GM21390 (cell line): ENCODE measurements around the gene DISC1.

ENCODE experiments used
- ATAC-seq: cut with Tn5 transposase; IDR thresholded peaks from one replicate; pipeline ENCODE4 v1.9.1; 2021; ENCODE audit not compliant: unreplicated experiment

DISC1 gene

DNA sequence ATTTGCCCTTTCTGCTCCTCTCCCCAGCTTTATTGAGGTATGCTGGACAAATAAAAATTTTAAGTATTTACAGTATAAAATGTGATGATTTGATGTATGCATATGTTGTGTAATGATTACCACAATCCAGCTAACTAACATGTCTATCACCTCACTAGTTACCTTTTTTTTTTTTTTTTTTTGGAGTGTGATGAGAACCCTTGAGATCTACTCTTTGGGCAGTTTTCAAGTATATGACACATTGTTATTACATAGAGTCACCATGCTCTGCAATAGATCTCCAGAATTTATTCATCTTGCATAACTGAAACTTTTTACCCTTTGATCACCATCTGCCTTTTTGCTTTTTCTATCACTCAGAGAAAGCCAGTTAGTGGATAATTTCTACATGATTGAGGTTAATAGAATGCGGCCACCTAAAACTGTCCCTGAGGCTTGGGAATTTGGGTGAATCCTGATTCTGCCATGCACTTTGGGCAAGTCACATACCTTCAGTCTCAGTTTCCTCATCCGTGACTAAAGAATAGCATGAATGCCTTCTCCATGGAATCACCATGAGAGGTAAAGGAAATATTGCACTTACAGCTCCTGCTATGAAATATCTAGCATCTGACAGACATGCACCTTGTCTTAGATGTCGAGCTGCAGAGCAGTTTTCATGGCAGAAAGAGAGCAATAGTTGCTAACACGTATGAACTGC, 295.2 kb downstream of the DISC1 start:
- no peak for ATAC-seq

DNA sequence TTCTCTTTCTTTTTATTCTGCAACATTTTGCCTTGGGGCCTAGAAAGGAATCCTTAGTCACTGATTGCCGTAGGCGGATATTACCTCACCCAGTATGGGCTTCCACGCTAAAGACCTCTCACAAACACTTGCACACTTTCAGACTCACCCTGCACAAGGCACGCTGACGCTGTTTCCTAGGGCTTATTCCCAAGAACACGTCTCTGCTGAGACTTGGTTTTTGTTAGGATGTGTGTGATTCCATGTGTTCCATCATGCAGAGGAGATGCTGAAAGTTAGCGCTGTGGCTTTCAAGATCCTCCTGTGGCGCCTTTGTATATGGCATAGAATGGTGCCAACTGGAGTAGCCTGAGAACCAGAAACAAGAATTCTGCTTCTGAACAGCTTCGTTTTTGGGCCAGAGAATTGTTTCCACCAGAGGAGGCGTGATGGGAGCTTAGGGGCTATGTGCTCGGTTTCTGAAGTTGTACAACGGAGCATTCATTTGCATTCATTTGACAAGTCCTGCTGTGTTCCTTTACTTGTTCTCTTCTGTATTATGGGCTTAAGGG, 297.0 kb downstream of the DISC1 start:
- no peak for ATAC-seq

DNA sequence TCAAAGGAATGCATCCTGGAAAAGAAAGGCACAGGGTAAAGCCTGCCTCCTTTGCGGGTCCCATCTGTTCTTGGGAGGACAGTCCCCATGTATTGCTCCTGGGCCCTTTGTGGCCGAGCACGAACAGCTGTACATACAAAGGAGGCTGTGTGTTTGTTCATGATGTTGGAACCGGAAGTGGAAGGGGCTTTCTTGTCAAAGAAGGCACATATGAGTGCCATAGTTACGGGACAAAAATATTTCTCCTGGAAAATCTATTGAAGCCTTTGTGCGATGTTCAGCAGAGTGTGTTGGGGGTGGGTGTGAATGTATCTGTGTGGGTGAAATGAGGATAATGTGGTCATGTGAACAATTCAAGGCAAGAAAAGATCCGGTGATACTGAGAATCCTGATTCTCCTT, 297.6 kb downstream of the DISC1 start:
- no peak for ATAC-seq

DNA sequence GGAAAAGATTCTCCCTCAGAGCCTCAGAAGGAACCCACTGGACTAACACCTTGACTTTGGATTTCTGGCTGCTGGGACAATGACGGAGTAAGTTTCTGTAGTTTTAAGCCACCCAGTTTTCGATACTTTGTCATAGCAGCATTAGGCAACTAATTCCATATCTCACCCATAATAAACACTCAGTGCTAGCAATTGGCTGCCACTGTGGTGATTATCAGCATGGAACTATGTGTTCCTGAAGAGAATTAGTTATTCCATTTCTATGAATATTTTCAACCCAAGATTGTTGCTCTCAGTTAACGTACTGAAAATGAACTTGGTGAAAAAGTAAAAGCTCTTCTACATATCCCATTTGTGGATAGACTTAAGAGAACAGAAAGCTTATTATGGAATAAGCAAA, 299.3 kb downstream of the DISC1 start:
- ATAC-seq: no peak

DNA sequence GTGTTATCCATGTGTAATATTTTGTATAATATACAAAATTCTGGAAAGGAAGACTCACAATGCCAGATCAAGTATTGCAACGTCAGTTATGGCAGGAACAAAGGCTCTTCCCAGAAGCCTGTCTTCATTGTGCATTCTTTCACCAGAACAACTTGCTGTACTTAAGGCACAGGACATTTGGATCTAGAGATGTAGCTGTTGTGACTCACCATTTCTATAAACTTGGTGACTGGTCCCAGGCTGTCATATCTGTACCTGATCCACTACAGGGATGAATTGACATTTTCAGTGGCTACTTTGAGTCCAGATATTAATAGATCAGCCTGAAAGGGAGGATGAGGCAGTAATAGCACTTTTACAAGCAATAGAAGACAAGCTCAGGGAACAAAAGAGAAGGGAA, 299.8 kb downstream of the DISC1 start:
- ATAC-seq: no peak

DNA sequence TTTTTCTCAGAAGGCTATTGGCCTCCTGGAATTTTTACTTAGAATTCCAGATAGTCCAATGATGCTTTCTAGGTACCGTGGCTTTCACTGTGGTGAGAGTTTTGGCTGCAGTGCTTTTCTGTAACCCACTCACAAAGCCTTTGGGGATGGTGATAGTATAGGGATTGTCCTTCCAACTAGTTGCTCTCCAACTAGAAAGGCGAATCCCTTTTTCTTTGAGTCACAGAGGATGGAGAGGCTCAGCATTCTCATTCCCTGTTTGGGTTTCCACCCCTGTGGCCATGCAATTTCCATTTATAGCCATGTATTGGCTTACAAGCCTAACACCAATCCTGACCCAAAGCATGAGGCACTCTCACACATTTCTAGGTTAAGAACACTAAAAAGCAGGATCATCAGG, 300.3 kb downstream of the DISC1 start:
- ATAC-seq: no peak

DNA sequence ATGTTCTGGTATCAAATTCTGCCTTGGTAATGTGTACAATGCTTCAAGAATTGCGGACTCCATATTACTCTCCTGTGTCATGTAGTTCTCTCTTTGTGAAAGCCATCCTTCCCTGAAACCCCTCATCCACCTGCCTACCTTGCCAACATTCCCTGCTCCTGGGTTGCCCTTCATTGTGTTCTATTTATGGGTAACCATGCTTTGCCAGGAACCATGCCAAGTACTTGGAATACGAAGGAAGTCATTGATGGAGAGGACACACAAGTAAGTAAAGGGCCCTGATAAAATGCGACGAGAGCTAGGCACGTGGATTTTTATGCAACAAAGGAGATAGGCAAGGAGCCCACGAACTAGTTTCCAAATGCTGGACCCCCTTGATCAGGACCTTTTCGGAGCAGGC, 300.8 kb downstream of the DISC1 start:
- ATAC-seq: no peak

DNA sequence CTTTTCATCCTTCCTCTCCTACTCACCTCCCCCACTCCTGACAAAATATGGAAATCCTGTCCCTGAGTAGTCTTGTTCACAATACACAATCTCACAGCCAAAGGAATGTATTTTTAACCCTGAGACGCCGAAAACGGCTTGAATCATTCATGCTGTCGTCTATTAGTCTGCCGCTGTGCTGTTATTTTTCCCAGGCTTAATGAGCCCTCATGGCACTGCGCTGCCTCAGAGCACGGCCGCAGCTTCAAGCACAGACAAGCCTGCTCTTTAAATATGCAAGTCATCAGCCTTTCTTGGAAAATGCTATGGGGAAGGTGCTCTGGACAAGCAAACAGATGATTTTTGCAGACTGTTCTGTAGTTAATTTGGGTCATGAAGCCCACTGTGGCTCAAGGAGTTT, 302.7 kb downstream of the DISC1 start:
- no peak for ATAC-seq

DNA sequence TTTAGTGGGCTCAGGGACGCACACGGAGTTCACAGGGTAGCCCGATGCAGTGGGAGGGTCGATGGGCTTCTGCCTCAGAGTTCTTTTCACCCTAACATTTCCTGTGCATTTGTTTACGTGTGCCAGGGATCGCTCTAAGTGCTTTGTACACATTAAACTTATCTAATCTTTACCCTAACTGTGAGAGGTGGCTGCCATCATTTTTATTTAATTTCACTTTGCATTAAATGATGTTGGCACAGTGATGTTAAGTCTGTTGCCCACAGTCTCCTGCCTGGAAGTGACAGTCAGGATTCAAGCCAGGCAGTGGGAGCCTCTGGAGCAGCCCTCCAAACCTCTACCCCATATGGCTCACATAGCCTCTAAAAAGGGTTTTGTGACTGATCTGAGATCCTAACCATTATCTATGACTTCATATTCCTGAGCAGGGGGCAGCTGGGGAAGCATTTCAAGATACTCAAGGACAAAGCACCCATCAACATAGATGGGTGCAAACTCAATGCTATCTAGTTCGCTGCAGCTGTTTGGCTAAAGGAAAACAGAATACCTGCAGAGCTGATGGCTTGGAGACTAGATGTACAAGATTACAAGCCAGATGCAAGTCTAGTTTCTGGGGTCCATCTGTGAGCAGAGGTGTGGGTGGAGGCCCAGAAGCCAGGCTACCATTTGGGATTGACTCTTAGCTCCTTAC, 303.8 kb downstream of the DISC1 start:
- no peak for ATAC-seq

DNA sequence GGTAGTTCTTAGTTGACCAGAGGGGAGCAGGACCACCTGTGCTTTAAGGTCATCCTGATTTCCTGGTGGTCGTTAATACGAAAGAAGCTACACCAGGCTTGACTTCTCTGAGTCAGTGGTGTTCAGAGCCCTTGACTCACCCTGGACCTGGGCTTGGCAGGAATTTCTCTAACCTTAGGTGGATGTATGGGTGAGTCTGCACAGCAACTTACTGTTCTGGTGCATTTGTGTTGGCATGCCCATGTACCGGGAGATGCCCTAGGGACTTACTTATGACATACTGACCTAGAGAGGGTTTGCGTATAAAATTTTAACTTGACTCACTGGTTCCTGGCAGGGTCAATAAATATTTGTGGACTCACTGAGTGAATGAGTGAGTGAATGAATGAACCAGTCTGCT, 304.6 kb downstream of the DISC1 start:
- no peak for ATAC-seq

DNA sequence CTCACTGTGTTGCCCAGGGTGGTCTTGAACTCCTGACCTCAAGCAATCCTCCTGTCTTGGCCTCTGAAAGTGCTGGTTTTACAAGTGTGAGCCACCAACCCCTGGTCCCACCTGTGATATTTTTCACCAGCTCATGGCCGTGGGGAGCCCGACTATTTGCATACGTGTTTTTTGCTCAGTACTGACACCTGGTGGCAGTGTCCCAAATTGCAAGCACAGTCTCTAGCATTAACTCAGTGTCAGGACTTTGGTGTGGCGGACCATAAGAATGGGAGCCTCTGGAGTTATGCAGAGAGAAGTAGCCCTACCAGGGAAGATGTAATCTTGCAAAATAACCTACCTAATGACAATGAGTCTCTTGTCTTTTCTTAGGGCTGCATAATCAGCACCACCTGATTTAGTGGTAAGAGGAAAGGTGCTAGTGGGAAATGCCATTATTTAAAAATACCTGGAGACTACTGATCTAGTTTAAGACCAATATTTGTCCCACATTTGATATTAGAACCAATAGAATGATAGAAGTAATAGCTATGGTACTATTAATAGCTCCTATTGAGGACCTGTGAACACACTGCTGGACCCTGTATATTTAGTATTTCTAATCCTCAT, 305.4 kb downstream of the DISC1 start:
- ATAC-seq: no peak

DNA sequence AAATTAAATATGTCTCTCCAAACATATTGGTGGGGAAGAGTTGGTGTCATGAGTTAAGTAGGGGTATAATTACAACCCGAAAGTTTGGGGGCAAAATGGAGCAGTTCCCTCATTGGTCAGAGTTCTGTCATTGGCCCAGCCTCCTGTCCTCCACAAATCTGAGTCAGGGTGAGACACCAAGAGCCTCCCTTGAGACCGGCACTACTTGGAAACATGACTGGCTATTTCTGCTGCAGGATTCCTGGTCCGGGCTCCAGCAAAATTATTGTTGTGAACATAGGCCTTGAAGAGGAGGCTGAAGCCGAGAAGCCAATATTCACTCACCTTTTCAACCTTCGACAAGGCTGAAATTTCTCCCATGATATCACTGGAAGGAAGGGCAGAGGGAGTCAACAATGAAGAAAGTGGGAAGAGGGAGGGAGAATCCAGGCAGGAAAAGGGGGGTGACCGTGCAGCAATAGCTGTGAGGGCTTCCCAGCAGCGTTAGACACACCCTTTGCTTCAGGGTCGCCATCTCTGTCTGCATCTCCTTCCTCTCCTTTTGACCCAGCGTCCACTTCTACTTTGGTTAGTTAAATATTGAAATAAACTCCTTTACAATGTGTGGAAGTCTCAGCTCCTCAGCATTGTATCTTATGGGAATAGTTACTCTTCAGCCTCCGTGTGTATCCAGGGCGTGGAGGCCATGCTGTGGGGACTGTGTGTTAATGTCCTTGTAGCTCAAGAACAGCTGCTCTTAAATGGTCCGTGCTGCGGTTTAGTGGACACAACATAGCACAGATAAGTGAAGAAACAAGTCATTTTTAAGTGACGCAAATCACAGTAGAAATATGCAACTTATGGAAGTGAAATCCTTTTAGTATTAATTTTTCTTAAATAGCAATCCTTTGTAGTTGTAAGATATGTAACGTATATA, 307.4 kb downstream of the DISC1 start:
- ATAC-seq: no peak

DNA sequence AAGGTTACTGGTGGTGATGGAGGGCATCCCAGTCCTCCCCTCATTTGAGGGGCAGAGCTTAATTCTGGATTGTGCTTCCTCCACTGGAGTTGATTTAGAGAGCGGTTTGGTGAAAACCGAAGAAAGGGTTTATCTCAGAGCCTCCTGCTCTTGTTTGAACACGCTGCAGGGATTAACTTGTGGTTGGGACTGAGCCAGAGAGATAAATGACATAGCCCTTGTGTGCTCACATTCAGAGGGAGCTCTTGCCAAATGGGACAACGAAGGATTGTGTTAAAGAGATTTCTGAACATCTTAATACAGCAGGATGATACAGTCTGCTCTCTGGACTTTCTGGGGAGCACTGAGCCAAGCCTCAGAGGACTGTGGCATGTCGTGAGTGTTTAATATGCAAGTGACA, 308.2 kb downstream of the DISC1 start:
- ATAC-seq: no peak

DNA sequence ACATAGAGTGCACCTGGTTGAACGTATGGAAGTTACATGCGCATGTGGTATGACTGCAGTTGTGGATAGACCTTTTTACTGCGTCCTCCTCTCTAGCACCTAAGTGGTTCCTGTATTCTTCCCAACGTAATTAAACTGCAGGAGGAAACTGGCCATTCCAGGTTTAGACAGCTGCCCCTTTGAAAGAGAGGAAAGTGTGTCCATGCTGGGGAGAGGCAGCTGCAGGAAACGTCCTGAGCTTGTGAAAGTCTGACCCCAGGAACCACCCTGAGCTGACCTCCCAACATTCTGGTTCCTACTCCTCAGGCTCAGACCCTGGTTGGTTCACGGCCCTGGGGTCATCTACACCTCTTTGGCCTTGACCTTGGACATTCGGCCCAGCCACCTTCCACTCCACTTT, 309.3 kb downstream of the DISC1 start:
- no peak for ATAC-seq

DNA sequence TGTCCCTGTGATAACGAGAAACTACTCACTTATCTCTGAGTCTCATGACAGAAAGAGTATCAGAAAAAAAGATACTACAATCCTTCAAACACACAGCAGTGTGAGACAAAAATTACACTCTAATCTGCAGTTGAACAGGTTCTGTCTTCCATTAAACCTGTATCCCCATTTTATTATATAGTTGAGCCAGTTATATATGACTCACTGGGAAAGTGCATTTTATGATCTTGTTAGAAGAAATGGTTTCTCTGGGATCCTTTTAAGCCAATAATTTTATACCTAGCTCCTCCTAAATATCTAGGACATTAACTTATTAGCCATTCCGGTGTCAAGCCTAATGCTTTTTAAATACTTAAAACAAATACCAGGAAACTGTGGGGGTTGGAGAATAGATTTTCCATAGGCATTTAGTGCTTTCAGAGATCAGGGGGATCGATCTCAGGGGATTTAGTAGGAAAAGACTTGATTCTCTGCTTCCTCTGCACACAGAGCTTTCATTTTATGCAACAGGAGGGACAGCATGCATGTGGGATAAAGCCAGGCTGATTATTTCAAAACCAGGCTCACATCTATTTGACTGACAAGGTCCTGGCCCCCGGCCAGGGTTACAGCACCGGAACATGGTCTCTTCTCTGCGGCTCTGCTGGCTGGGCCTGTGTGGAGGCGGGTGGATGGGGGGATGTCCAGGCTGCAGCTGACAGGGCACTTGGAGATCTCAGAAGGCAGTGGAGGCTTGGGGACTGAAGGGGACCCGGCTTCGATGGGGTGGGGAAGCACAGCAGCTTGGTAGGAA, 310.6 kb downstream of the DISC1 start:
- no peak for ATAC-seq

DNA sequence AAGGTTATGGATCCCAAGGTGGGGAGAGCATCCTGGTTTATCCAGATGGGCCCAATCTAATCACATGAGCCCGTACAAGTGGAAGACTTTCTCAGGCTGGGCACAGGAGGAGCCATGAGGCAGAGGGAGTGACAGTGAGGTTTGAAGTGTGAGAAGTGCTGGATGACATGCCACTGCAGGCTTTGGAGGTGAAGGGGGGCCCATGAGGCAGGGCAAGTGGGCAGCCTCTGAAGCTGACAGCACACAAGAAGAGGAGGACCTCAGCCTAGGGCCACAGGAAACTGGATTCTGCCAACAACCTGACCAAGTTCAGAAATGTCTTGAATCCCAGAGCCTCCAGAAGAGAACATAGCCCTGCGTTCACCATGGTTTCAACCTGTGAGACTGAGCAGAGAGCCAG, 311.6 kb downstream of the DISC1 start:
- ATAC-seq: no peak

DNA sequence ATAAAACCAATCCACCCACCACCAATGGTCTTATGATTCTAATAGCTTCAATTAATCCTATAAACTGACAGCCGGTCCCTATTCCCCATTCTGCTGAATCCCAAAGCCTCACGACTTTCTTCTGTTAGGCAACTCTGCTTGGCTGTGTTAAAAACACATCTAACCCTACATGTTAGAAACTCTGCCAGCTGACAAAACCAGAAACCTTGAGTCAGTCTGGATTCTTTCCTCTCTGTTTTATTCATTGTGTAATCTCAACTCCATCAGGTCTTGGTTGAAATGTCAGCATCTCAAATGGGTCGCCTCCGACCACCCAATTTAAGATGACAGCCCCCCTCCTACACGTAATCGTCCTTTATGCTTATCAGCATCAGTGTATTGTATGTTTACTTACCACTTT, 312.1 kb downstream of the DISC1 start:
- no peak for ATAC-seq

DNA sequence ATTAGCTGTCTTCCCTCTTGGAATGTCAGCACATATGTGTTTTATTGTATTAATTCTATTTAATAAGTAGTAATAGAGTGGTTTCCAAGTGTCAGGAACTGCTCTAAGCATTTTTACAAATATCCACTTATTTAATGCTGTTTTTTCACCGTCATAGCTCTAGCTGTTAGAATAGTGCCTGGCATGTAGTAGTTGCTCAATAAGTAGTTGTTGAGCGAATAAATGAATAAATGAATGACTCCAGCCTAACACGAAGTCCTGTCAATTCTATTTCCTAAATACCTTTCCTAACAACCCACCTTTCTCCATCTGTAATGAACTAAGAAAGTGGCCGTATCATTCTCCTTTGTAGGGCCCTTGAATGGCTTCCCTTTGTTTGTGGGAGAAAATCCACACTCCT, 312.5 kb downstream of the DISC1 start:
- ATAC-seq: no peak

DNA sequence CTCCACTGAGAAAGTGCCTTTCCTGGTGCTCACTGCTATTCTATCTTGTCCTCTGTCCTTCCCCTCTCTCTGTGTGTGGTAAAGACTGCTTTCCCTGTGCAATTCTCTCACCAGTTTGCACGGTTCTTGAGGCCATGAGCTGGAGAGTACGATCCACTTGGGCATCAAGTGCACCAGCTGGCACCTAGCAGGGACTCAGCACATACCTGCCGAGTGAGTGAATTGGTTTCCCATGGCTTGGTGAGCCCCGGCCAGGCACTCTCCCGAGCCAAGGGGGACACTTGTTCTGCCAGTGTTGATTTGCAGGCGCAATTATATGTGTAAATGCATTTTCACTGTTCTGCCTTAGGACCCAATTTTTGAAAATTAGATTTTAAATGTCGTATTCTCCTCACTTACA, 313.5 kb downstream of the DISC1 start:
- no peak for ATAC-seq

DNA sequence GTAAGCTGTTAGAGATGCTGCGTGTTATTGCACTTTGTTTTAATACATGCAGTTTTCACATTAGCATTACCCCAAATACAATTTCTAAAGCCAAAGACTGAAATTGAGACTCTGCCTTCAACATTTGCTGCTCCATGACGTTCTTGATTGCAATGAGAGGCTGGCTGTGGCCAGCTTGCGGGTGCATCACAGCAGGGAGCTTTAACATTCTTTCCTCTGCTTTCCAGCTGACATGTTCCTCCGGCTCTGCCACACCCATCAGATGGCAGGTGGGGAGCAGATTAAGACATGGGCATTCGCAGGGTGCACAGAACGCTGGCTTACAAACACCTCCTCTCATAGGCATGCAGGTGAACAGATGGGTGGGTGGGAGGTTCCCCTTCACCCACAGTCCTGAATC, 314.1 kb downstream of the DISC1 start:
- ATAC-seq: no peak
